ENCODE data around the gene TTC3.

TTC3 gene

GRCh38 chr21:37153935-37154350, 80.9 kb downstream of the TTC3 start:
- H3K4me3 ChIP-seq (ENCODE audit: low read depth, low read length), result no peak overlapping the region
- TF ChIP-seq CTCF (IDR thresholded peaks at IDR 0.05; ENCODE audit: borderline replicate concordance, insufficient read depth, low read depth, low read length), result no peak

- H3K4me3 ChIP-seq (ENCODE audit: low read depth, low read length), result no peak overlapping the region
Measured at GRCh38 chr21:37155186-37155585, 82.1 kb downstream of the TTC3 start.

GRCh38 chr21:37157938-37158337, 84.9 kb downstream of the TTC3 start:
- no peak for TF ChIP-seq CTCF (IDR thresholded peaks at IDR 0.05; ENCODE audit: borderline replicate concordance, insufficient read depth, low read depth, low read length)
- no peak overlapping the region for H3K4me3 ChIP-seq (ENCODE audit: low read depth, low read length)

More at GRCh38 chr21:37155186-37155585, 82.1 kb downstream of the TTC3 start:
- TF ChIP-seq CTCF (IDR thresholded peaks at IDR 0.05; ENCODE audit: borderline replicate concordance, insufficient read depth, low read depth, low read length), result no peak

GRCh38 chr21:37159053-37159776, 86.2 kb downstream of the TTC3 start:
- TF ChIP-seq CTCF (IDR thresholded peaks at IDR 0.05; ENCODE audit: borderline replicate concordance, insufficient read depth, low read depth, low read length), result no peak
- H3K4me3 ChIP-seq (ENCODE audit: low read depth, low read length), result no peak overlapping the region

GRCh38 chr21:37159949-37160348, 86.9 kb downstream of the TTC3 start:
- no peak for TF ChIP-seq CTCF (IDR thresholded peaks at IDR 0.05; ENCODE audit: borderline replicate concordance, insufficient read depth, low read depth, low read length)
- H3K4me3 ChIP-seq (ENCODE audit: low read depth, low read length), result no peak overlapping the region

- TF ChIP-seq CTCF (IDR thresholded peaks at IDR 0.05; ENCODE audit: borderline replicate concordance, insufficient read depth, low read depth, low read length), result no peak
- H3K4me3 ChIP-seq (ENCODE audit: low read depth, low read length), result no peak overlapping the region
Measured at GRCh38 chr21:37164742-37165141, 91.7 kb downstream of the TTC3 start.

- no peak for TF ChIP-seq CTCF (IDR thresholded peaks at IDR 0.05; ENCODE audit: borderline replicate concordance, insufficient read depth, low read depth, low read length)
- no peak overlapping the region for H3K4me3 ChIP-seq (ENCODE audit: low read depth, low read length)
Measured at GRCh38 chr21:37165586-37165985, 92.5 kb downstream of the TTC3 start.

Data from GM12875 (cell line).